Ovary (tissue), 3 donors: ENCODE measurements around the gene MAML2.

Experiments
- EP300 ChIP-seq: sonication (generic); formaldehyde crosslinking; IDR thresholded peaks from one replicate; pipeline ENCODE4 v1.6.1; 2017; ENCODE audit warnings: antibody characterized with exemption
- TF ChIP-seq, protein P1 (sequence below), 3 donors: fragments of 450-650 bp in 2 of 3; fragments of 200-600 bp in 1 of 3; IDR thresholded peaks; one replicate each; pipeline versions ENCODE4 v1.5.1 to v1.8.0; 2016 to 2022; ENCODE audit warnings: antibody characterized with exemption in 3 of 3, mild to moderate bottlenecking in 1 of 3
- donor health status: DM: no; HTN: no; CAD: no.

DNA sequence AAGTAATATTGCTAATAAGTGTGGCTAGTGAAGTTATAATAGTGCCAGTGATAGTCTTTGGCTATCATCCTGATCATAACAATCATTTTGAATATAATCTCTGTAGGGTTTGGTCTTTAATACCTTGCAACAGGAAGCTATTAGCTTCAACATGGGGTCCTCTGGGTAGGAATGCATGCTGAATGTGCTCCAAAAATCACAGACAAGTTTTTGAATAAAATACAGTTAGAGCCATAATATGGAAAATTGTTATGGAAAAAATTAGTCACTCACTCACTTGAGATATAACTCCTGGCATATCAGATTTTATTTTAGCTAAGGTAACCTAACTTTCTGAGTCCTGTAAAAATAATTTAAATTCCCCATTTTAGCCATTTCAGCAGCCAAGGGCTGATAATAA, 323.7 kb downstream of the MAML2 start:
- TF ChIP-seq, protein P1, sequence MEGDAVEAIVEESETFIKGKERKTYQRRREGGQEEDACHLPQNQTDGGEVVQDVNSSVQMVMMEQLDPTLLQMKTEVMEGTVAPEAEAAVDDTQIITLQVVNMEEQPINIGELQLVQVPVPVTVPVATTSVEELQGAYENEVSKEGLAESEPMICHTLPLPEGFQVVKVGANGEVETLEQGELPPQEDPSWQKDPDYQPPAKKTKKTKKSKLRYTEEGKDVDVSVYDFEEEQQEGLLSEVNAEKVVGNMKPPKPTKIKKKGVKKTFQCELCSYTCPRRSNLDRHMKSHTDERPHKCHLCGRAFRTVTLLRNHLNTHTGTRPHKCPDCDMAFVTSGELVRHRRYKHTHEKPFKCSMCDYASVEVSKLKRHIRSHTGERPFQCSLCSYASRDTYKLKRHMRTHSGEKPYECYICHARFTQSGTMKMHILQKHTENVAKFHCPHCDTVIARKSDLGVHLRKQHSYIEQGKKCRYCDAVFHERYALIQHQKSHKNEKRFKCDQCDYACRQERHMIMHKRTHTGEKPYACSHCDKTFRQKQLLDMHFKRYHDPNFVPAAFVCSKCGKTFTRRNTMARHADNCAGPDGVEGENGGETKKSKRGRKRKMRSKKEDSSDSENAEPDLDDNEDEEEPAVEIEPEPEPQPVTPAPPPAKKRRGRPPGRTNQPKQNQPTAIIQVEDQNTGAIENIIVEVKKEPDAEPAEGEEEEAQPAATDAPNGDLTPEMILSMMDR (IDR thresholded peaks at IDR 0.05) = no peak
- TF ChIP-seq EP300 = no peak
